ENCODE measurements around the gene MX1. TPM values are rescaled to one million over a fixed set of nuclear protein-coding genes. Genes with fewer than 3 reads are reported as not detected.

Gene MX1
- total and polyA plus RNA-seq, 2 of the 13 experiments (the other 11 are each of a cell fraction or from before 2014, with no cell fraction given): 2.6 to 5.8 TPM

DNA sequence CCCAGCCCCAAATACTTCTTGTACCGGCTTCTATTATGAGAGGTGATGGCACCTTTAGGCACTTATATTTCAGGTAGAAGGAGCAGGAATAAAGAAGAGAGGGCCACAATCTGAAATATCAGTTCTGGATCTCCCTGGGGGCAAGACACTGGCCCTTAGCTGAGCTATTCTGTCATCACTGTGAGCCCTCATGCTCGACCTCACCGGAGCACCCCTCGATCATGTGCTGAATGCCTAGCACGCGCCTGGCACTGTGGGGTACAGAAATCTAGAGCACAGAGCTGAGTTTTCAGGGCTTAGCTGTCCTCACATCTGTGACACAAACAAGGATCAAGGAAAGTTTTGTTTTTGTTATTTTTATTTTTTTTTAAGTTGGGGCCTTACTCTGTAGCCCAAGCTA lies 7.6 kb upstream of the MX1 start (continued):
- TF ChIP-seq, protein P1, sequence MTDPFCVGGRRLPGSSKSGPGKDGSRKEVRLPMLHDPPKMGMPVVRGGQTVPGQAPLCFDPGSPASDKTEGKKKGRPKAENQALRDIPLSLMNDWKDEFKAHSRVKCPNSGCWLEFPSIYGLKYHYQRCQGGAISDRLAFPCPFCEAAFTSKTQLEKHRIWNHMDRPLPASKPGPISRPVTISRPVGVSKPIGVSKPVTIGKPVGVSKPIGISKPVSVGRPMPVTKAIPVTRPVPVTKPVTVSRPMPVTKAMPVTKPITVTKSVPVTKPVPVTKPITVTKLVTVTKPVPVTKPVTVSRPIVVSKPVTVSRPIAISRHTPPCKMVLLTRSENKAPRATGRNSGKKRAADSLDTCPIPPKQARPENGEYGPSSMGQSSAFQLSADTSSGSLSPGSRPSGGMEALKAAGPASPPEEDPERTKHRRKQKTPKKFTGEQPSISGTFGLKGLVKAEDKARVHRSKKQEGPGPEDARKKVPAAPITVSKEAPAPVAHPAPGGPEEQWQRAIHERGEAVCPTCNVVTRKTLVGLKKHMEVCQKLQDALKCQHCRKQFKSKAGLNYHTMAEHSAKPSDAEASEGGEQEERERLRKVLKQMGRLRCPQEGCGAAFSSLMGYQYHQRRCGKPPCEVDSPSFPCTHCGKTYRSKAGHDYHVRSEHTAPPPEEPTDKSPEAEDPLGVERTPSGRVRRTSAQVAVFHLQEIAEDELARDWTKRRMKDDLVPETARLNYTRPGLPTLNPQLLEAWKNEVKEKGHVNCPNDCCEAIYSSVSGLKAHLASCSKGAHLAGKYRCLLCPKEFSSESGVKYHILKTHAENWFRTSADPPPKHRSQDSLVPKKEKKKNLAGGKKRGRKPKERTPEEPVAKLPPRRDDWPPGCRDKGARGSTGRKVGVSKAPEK (CRISPR knock-in tag; IDR thresholded peaks at IDR 0.05; ENCODE audit: borderline replicate concordance): no peak
- TF ChIP-seq THAP11 (CRISPR knock-in tag; IDR thresholded peaks at IDR 0.05): no peak
- no peak for TF ChIP-seq FOSL1 (CRISPR knock-in tag; IDR thresholded peaks at IDR 0.05; ENCODE audit: borderline replicate concordance)
- TF ChIP-seq, protein P2, sequence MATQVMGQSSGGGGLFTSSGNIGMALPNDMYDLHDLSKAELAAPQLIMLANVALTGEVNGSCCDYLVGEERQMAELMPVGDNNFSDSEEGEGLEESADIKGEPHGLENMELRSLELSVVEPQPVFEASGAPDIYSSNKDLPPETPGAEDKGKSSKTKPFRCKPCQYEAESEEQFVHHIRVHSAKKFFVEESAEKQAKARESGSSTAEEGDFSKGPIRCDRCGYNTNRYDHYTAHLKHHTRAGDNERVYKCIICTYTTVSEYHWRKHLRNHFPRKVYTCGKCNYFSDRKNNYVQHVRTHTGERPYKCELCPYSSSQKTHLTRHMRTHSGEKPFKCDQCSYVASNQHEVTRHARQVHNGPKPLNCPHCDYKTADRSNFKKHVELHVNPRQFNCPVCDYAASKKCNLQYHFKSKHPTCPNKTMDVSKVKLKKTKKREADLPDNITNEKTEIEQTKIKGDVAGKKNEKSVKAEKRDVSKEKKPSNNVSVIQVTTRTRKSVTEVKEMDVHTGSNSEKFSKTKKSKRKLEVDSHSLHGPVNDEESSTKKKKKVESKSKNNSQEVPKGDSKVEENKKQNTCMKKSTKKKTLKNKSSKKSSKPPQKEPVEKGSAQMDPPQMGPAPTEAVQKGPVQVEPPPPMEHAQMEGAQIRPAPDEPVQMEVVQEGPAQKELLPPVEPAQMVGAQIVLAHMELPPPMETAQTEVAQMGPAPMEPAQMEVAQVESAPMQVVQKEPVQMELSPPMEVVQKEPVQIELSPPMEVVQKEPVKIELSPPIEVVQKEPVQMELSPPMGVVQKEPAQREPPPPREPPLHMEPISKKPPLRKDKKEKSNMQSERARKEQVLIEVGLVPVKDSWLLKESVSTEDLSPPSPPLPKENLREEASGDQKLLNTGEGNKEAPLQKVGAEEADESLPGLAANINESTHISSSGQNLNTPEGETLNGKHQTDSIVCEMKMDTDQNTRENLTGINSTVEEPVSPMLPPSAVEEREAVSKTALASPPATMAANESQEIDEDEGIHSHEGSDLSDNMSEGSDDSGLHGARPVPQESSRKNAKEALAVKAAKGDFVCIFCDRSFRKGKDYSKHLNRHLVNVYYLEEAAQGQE (IDR thresholded peaks at IDR 0.05; ENCODE audit: borderline replicate concordance in 1 of 2, low read depth in 1 of 2, low read length in 2 of 2): no peak
- no peak for TF ChIP-seq RORA (CRISPR knock-in tag; IDR thresholded peaks at IDR 0.05)
- TF ChIP-seq ZNF674 (CRISPR knock-in tag; IDR thresholded peaks at IDR 0.05; ENCODE audit: low read depth): no peak

All from HepG2 (cell line).